ENCODE data around the gene ANKRD31. TPM values are rescaled to one million over a fixed set of nuclear protein-coding genes. Genes with fewer than 3 reads are reported as not detected.

ANKRD31 gene
- total RNA-seq, 1 experiment from 2014 or later, result 0.11 TPM

DNA sequence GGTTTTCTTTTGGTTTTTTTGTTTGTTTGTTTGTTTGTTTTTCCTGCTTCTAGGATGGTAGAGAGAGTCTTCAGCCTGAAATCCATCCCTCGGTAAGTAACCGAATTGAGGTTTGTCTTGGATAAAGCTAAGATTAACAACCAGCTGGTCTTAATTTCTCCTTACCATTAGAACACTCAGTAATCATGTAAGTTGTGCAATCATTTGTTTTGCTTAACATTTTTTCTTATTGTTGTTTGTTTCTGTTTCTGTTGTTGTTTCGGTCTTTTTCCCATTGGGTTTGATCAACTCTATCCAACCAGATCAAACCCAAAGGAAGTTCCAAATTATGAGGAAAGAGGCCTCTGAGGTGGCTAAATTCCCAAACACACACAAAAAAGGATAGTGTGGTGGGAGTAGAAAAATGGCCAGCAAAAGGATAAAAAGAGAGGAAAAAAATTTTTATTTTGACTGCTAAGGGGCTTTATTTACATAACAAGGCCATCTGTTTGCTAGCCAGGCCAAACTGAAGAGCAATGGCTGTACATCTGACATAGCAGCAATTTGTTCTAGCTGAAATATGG, 49.6 kb upstream of the ANKRD31 start:
- Histone ChIP-seq H3K27ac (ENCODE audit: insufficient read length, low read depth, low read length) (no peak overlapping the region), H4K91ac (ENCODE audit: insufficient read length, low read depth, low read length) (no peak overlapping the region), H3K4ac (ENCODE audit: low read depth, low read length) (no peak overlapping the region), H2BK15ac (ENCODE audit: low read depth, low read length) (no peak overlapping the region), H3K4me1 (ENCODE audit: insufficient read depth, low read length) (no peaks in the 10 kb centered on the region; the same call in 1 of the 2 replicates), H2AK5ac (ENCODE audit: insufficient read length, low read length) (no peak overlapping the region), H3K23ac (ENCODE audit: insufficient read length, low read depth, low read length) (no peak overlapping the region), H3K56ac (ENCODE audit: insufficient read length, low read depth, low read length) (no peak overlapping the region), H3K14ac (ENCODE audit: insufficient read depth, low read length) (no peak overlapping the region), H3K79me2 (ENCODE audit: insufficient read depth, low read length) (no peaks in the 10 kb centered on the region), H3K23me2 (ENCODE audit: insufficient read length, low read depth, low read length, poor library complexity, severe bottlenecking) (no peaks in the 10 kb centered on the region), H3K27me3 (ENCODE audit: insufficient read depth, low read length) (no peaks in the 10 kb centered on the region), H2BK20ac (ENCODE audit: low read depth, low read length, poor library complexity, severe bottlenecking) (no peak overlapping the region), H3K9ac (ENCODE audit: extremely low read depth, insufficient read length, low read length) (no peak overlapping the region), H3K9me3 (ENCODE audit: control insufficient read depth, low read depth, low read length) (no peaks in the 10 kb centered on the region), H3T11ph (ENCODE audit: low read length) (no peak overlapping the region), H4K8ac (replicated peaks; ENCODE audit: insufficient read length, low read depth, low read length) (no peak overlapping the region), H3K4me2 (ENCODE audit: insufficient read depth, insufficient read length, low read length) (no peak overlapping the region), H3K79me1 (ENCODE audit: insufficient read depth, low read depth, low read length, poor library complexity, severe bottlenecking) (no peaks in the 10 kb centered on the region), H2AFZ (ENCODE audit: low read length) (no peak overlapping the region), H3K18ac (ENCODE audit: insufficient read length, low read depth, low read length) (no peak overlapping the region), H4K20me1 (ENCODE audit: control insufficient read depth, insufficient read depth, insufficient read length) (no peaks in the 10 kb centered on the region), H4K5ac (ENCODE audit: insufficient read length, low read depth, low read length) (no peak overlapping the region), H2BK5ac (ENCODE audit: insufficient read length, low read length) (no peak overlapping the region), H2BK120ac (ENCODE audit: low read depth, low read length, poor library complexity, severe bottlenecking) (no peak overlapping the region), H2BK12ac (ENCODE audit: insufficient read length, low read depth, low read length) (no peak overlapping the region)
- whole genome bisulfite sequencing (ENCODE audit: extremely low coverage, insufficient read length, low lambda C conversion rate), result no CpG with 5 or more reads among the region's 3 CpGs
- H3K36me3 Mint-ChIP-seq (ENCODE audit: insufficient read depth in 1 of 3, low read depth in 3 of 3), result peaks cover 0 to 4% (median 2%) of the 10 kb centered on the region in 3 experiments; a peak in 4 of 7 replicates
- H3K27me3 Mint-ChIP-seq (ENCODE audit: low read depth), result peaks cover 1% of the 10 kb centered on the region; the same call in 1 of the 2 replicates
- no peak for DNase-seq
- H3K4me3 Mint-ChIP-seq, result no peak overlapping the region
- TF ChIP-seq, protein P1, sequence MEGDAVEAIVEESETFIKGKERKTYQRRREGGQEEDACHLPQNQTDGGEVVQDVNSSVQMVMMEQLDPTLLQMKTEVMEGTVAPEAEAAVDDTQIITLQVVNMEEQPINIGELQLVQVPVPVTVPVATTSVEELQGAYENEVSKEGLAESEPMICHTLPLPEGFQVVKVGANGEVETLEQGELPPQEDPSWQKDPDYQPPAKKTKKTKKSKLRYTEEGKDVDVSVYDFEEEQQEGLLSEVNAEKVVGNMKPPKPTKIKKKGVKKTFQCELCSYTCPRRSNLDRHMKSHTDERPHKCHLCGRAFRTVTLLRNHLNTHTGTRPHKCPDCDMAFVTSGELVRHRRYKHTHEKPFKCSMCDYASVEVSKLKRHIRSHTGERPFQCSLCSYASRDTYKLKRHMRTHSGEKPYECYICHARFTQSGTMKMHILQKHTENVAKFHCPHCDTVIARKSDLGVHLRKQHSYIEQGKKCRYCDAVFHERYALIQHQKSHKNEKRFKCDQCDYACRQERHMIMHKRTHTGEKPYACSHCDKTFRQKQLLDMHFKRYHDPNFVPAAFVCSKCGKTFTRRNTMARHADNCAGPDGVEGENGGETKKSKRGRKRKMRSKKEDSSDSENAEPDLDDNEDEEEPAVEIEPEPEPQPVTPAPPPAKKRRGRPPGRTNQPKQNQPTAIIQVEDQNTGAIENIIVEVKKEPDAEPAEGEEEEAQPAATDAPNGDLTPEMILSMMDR (conservative IDR thresholded peaks at IDR 0.05), result no peak
- no peak overlapping the region for H3K27ac Mint-ChIP-seq
- H3K9me3 Mint-ChIP-seq, result peaks cover 12% of the 10 kb centered on the region in 2 experiments
- peaks cover 15 to 29% of the 10 kb centered on the region in 2 experiments for H3K4me1 Mint-ChIP-seq
